H1 (cell line): ENCODE measurements around the gene TSPAN9. TPM values are rescaled to one million over a fixed set of nuclear protein-coding genes. Genes with fewer than 3 reads are reported as not detected.

Experiments
- CTCF ChIA-PET: fragments of 300-600 bp; sonication (Branson Sonifier 250); formaldehyde crosslinking; loops from one replicate; lab custom pipeline; 2021; ENCODE audit not compliant: partially characterized antibody; lab: Charles Lee
- POLR2A ChIA-PET: fragments of 300-600 bp; sonication (Branson Sonifier 250); formaldehyde crosslinking; loops from one replicate; lab custom pipeline; 2021; ENCODE audit warnings: inconsistent platforms; ENCODE audit not compliant: partially characterized antibody; lab: Charles Lee
- DNase-seq, 2 experiments: peaks; one replicate each; pipeline versions ENCODE4 v3.0.0 to v3.0.0-alpha.2; 2010 to 2022; ENCODE audit warnings: low spot score in 2 of 2, low read depth in 1 of 2, mixed read lengths in 1 of 2
- FAIRE-seq: peaks from 2 replicates; lab custom pipeline; 2011; peaks lifted over from hg19 to GRCh38; lab: Jason Lieb, UNC
- H2AFZ ChIP-seq: 2 replicates; pipeline ENCODE4 v1.8.1; 2012; ENCODE audit warnings: low read length, inconsistent platforms
- H2AK5ac ChIP-seq: 2 replicates; pipeline ENCODE4 v1.6.1; 2013; ENCODE audit warnings: low read depth, low read length
- H2BK120ac ChIP-seq: replicated peaks from 2 replicates; pipeline ENCODE3; 2013; ENCODE audit warnings: low read depth, low read length, inconsistent platforms
- H2BK12ac ChIP-seq: 2 replicates; pipeline ENCODE4 v1.6.1; 2013; ENCODE audit warnings: low read depth, low read length
- H2BK15ac ChIP-seq: 2 replicates; pipeline ENCODE4 v1.6.1; 2013; ENCODE audit warnings: low read length
- H2BK20ac ChIP-seq: 2 replicates; pipeline ENCODE4 v1.6.1; 2013; ENCODE audit warnings: low read length
- H2BK5ac ChIP-seq: 2 replicates; pipeline ENCODE4 v1.6.1; 2013; ENCODE audit warnings: low read depth, low read length
- H3K14ac ChIP-seq: 2 replicates; pipeline ENCODE4 v1.6.1; 2013; ENCODE audit warnings: inconsistent platforms; ENCODE audit not compliant: insufficient read length
- H3K18ac ChIP-seq: 2 replicates; pipeline ENCODE4 v1.6.1; 2013; ENCODE audit warnings: low read length; ENCODE audit errors: extremely low read depth
- H3K23ac ChIP-seq: 2 replicates; pipeline ENCODE4 v1.6.1; 2013; ENCODE audit warnings: inconsistent platforms; ENCODE audit not compliant: insufficient read length
- H3K23me2 ChIP-seq: 2 replicates; pipeline ENCODE4 v1.6.1; 2013; ENCODE audit warnings: low read depth, low read length
- H3K27ac ChIP-seq: 2 replicates; pipeline ENCODE4 v1.6.1; 2011; ENCODE audit warnings: low read depth, low read length, inconsistent platforms
- H3K27me3 ChIP-seq, 4 experiments: replicated peaks in 1 of 4; 1 replicate in 1 of 4; 2 replicates in 3 of 4; pipeline versions ENCODE4 v1.6.1 to v1.8.1; 2011 to 2013; ENCODE audit warnings: low read length in 3 of 4, mild to moderate bottlenecking in 3 of 4, inconsistent platforms in 2 of 4, mixed read lengths in 2 of 4, moderate library complexity in 1 of 4; ENCODE audit not compliant: control insufficient read depth in 3 of 4, insufficient read depth in 3 of 4; ENCODE audit errors: extremely low read depth in 1 of 4
- H3K36me3 ChIP-seq, 4 experiments: 2 replicates each; pipeline versions ENCODE4 v1.6.1 to v1.8.1; 2011 to 2013; ENCODE audit warnings: mild to moderate bottlenecking in 4 of 4, low read length in 3 of 4, moderate library complexity in 2 of 4, control low read depth in 1 of 4, inconsistent platforms in 1 of 4; ENCODE audit not compliant: insufficient read depth in 4 of 4, control insufficient read depth in 2 of 4
- H3K4ac ChIP-seq: replicated peaks from 2 replicates; pipeline ENCODE3; 2013; ENCODE audit warnings: low read length, low read depth, mixed read lengths, inconsistent platforms; ENCODE audit not compliant: insufficient read length
- H3K4me1 ChIP-seq, 4 experiments: replicated peaks in 1 of 4; 1 replicate in 1 of 4; 2 replicates in 3 of 4; pipeline versions ENCODE4 v1.6.1 to v1.8.1; 2011 to 2013; ENCODE audit warnings: low read length in 3 of 4, inconsistent platforms in 2 of 4, mixed read lengths in 1 of 4; ENCODE audit not compliant: insufficient read depth in 4 of 4, control insufficient read depth in 3 of 4
- H3K4me2 ChIP-seq, 2 experiments: 2 replicates each; pipeline versions ENCODE4 v1.6.1 to v1.8.1; 2011 to 2013; ENCODE audit warnings: low read depth in 2 of 2, low read length in 2 of 2, control low read depth in 1 of 2, inconsistent platforms in 1 of 2, mild to moderate bottlenecking in 1 of 2; ENCODE audit not compliant: insufficient read depth in 1 of 2
- H3K4me3 ChIP-seq, 4 experiments: fragments of 200-600, 300-600 bp in 1 of 4; sonication (generic), shearing (Covaris generic), sonication (Bioruptor Twin) in 1 of 4; 2 replicates each; pipeline versions ENCODE4 v1.5.1 to v1.8.1; 2011 to 2016; ENCODE audit warnings: low read length in 4 of 4, low read depth in 3 of 4, control low read depth in 2 of 4, inconsistent platforms in 2 of 4, mild to moderate bottlenecking in 2 of 4, mixed read lengths in 1 of 4, moderate library complexity in 1 of 4; ENCODE audit not compliant: insufficient read depth in 2 of 4; ENCODE audit errors: extremely low read depth in 1 of 4
- H3K56ac ChIP-seq: replicated peaks from 2 replicates; pipeline ENCODE3; 2013; ENCODE audit warnings: low read depth, mild to moderate bottlenecking, mixed read lengths, low read length, inconsistent platforms; ENCODE audit not compliant: insufficient read length
- H3K79me1 ChIP-seq: 2 replicates; pipeline ENCODE4 v1.6.1; 2013; ENCODE audit warnings: low read depth, low read length, control low read depth
- H3K79me2 ChIP-seq, 2 experiments: 2 replicates each; pipeline versions ENCODE4 v1.6.1 to v1.8.1; 2012 to 2013; ENCODE audit warnings: low read length in 2 of 2, mild to moderate bottlenecking in 2 of 2, inconsistent platforms in 1 of 2; ENCODE audit not compliant: insufficient read depth in 2 of 2, control insufficient read depth in 1 of 2
- H3K9ac ChIP-seq, 4 experiments: replicated peaks in 1 of 4; 1 replicate in 1 of 4; 2 replicates in 3 of 4; pipeline versions ENCODE4 v1.6.1 to v1.8.1; 2011 to 2013; ENCODE audit warnings: low read depth in 3 of 4, low read length in 3 of 4, control low read depth in 2 of 4, mild to moderate bottlenecking in 2 of 4, moderate library complexity in 2 of 4, inconsistent platforms in 1 of 4; ENCODE audit errors: extremely low read depth in 1 of 4
- H3K9me3 ChIP-seq, 2 experiments: 2 replicates each; pipeline versions ENCODE4 v1.6.1 to v1.8.1; 2012 to 2013; ENCODE audit warnings: mild to moderate bottlenecking in 2 of 2, moderate library complexity in 2 of 2, control low read depth in 1 of 2, inconsistent platforms in 1 of 2, low read depth in 1 of 2, low read length in 1 of 2, mixed read lengths in 1 of 2; ENCODE audit not compliant: insufficient read depth in 2 of 2
- H4K20me1 ChIP-seq, 2 experiments: replicated peaks in 1 of 2; 2 replicates each; pipeline versions ENCODE3 to v1.8.1; 2011 to 2013; ENCODE audit warnings: inconsistent platforms in 2 of 2, low read length in 2 of 2, mild to moderate bottlenecking in 1 of 2; ENCODE audit not compliant: insufficient read depth in 2 of 2, control insufficient read depth in 1 of 2
- H4K5ac ChIP-seq: 2 replicates; pipeline ENCODE4 v1.6.1; 2013; ENCODE audit warnings: low read length, low read depth, mixed read lengths, inconsistent platforms; ENCODE audit not compliant: insufficient read length
- H4K8ac ChIP-seq: 2 replicates; pipeline ENCODE4 v1.8.0; 2013; ENCODE audit warnings: mild to moderate bottlenecking, moderate library complexity, low read length, inconsistent platforms; ENCODE audit not compliant: insufficient read depth; ENCODE audit errors: extremely low read depth
- H4K91ac ChIP-seq: replicated peaks from 2 replicates; pipeline ENCODE3; 2013; ENCODE audit warnings: low read length, mixed read lengths, inconsistent platforms; ENCODE audit not compliant: insufficient read length
- ATF2 ChIP-seq: IDR thresholded peaks from 2 replicates; pipeline ENCODE4 v1.6.1; 2012; ENCODE audit warnings: low read length, inconsistent platforms
- ATF3 ChIP-seq: IDR thresholded peaks from 2 replicates; pipeline ENCODE4 v1.6.1; 2011; ENCODE audit warnings: low read depth, mild to moderate bottlenecking, low read length; ENCODE audit not compliant: insufficient read depth
- BCL11A ChIP-seq, 2 experiments: IDR thresholded peaks; one replicate each; pipeline ENCODE4 v1.6.1; 2011; ENCODE audit warnings: low read depth in 2 of 2, low read length in 2 of 2, mild to moderate bottlenecking in 2 of 2
- BRCA1 ChIP-seq: IDR thresholded peaks from 2 replicates; pipeline ENCODE4 v1.6.1; 2012; ENCODE audit warnings: low read depth, low read length, improper control_type of control experiment
- CHD2 ChIP-seq: IDR thresholded peaks from 2 replicates; pipeline ENCODE4 v1.6.1; 2012; ENCODE audit warnings: low read length, improper control_type of control experiment
- KDM4A ChIP-seq: IDR thresholded peaks from one replicate; pipeline ENCODE4 v1.7.1; 2012; ENCODE audit warnings: low read depth, mild to moderate bottlenecking, moderate library complexity, low read length, inconsistent platforms; ENCODE audit not compliant: severe bottlenecking
- MAFK ChIP-seq: IDR thresholded peaks from 2 replicates; pipeline ENCODE4 v1.6.1; 2012; ENCODE audit warnings: low read depth, mild to moderate bottlenecking, improper control_type of control experiment, low read length
- NRF1 ChIP-seq: IDR thresholded peaks from 2 replicates; pipeline ENCODE4 v1.6.1; 2011; ENCODE audit warnings: mild to moderate bottlenecking, low read depth, low read length, improper control_type of control experiment
- PHF8 ChIP-seq: fragments of 200-600 bp; sonication (generic); conservative IDR thresholded peaks from 2 replicates; pipeline ENCODE4 v1.7.1; 2012; ENCODE audit warnings: low read depth, mild to moderate bottlenecking, inconsistent platforms, low read length, moderate library complexity
- POLR2AphosphoS5 ChIP-seq: IDR thresholded peaks from 2 replicates; pipeline ENCODE4 v1.6.1; 2011; ENCODE audit warnings: low read depth, low read length
- RNF2 ChIP-seq: fragments of 200-900, 300-1000 bp; sonication (generic); IDR thresholded peaks from 2 replicates; pipeline ENCODE4 v1.7.1; 2016; ENCODE audit warnings: borderline replicate concordance, low read depth, mild to moderate bottlenecking, antibody characterized with exemption, low read length; ENCODE audit not compliant: poor library complexity, severe bottlenecking; ENCODE audit errors: missing control alignments
- SP4 ChIP-seq: IDR thresholded peaks from 2 replicates; pipeline ENCODE4 v1.6.1; 2012; ENCODE audit warnings: low read length, inconsistent platforms
- WGBS, 2 experiments: shearing (Covaris generic) in 1 of 2; methylation state at CpG; one replicate each; pipeline versions ENCODE4 v1.1.6 to v1.1.7; 2013 to 2015; ENCODE audit warnings: low lambda C conversion rate in 2 of 2, mixed read lengths in 2 of 2, inconsistent platforms in 1 of 2, low coverage in 1 of 2, missing lambda C conversion rate in 1 of 2; ENCODE audit not compliant: insufficient replicate concordance in 2 of 2, insufficient coverage in 1 of 2, insufficient read length in 1 of 2; ENCODE audit errors: extremely low coverage in 1 of 2, missing lambda C conversion rate in 1 of 2; 5-methylcytosine and 5-hydroxymethylcytosine counted together
- polyA plus RNA-seq, 7 experiments: library from polyadenylated mRNA; depleted of rRNA in 3 of 7; stranded (reverse) in 5 of 7; unstranded in 2 of 7; fragments of >200 nt in 5 of 7; fragments of 200-250 nt in 2 of 7; gene quantifications; 1 replicate in 5 of 7; 2 replicates in 1 of 7; 4 replicates in 1 of 7; pipeline versions ENCODE4 v1.2.1 to v1.2.3, GENCODE V29; 2011 to 2013; ENCODE audit warnings: missing spikeins in 2 of 7, mixed read lengths in 2 of 7
- total RNA-seq: library from RNA; stranded (reverse); fragmentation: NEBNext Ultra II Directional; extraction: Animal tissue kit (Norgen Biotek cat#: 25700); gene quantifications from 2 replicates; pipeline ENCODE4 v1.2.1, GENCODE V29; 2021

The TSPAN9 gene
- total and polyA plus RNA-seq, 2 of the 8 experiments (the other 6 are each of a cell fraction or from before 2014, with no cell fraction given), result 11.5 to 29.1 TPM

DNA sequence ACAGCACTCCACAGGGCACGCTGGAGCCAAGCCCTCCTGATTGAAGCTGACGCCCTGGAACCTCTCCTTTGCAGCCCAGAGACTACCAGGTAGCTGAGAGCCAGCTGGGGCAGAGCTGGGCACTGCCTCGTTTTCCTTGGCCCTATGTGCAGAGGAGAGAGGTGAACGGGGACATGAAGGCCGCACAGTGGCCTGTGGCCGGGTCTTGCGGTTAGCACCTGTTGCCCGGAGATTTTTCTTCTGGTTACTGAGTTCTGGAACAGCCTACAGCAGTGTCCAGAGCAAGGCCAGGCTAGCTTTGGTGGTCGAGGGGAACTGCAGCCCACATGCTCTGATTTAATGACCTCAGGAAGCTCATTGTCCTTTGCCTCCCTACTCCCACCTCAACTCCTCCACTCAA is 212.5 kb downstream of the TSPAN9 start:
- 83% methylated on average over 9 of the region's 9 CpGs; no CpG with 5 or more reads in 1 of the 2 experiments for WGBS, 2 experiments
- Histone ChIP-seq H3K27ac (no peak overlapping the region), H3K18ac (no peak overlapping the region), H3K23me2 (no peaks in the 10 kb centered on the region), H3K79me2 (no peaks in the 10 kb centered on the region), H4K8ac (no peak overlapping the region), H2BK5ac (no peak overlapping the region), H4K20me1 (no peaks in the 10 kb centered on the region), H3K56ac (no peak overlapping the region), H4K5ac (no peak overlapping the region), H2BK15ac (no peak overlapping the region), H2AK5ac (no peak overlapping the region), H3K9me3 (no peaks in the 10 kb centered on the region), H2AFZ (no peak overlapping the region), H4K91ac (no peak overlapping the region), H3K23ac (no peak overlapping the region), H3K9ac (no peak overlapping the region), H3K79me1 (no peaks in the 10 kb centered on the region), H3K36me3 (no peaks in the 10 kb centered on the region), H3K4me3 (no peak overlapping the region), H3K14ac (no peak overlapping the region), H2BK20ac (no peak overlapping the region), H3K27me3 (no peaks in the 10 kb centered on the region), H2BK12ac (no peak overlapping the region), H2BK120ac (no peak overlapping the region), H3K4me2 (no peak overlapping the region), H3K4me1 (peaks cover 0 to 3% (median 0%) of the 10 kb centered on the region in 4 experiments; a peak in 3 of 7 replicates), H3K4ac (no peak overlapping the region)
- FAIRE-seq (no peak), DNase-seq (no peak)
- ChIA-PET POLR2A (interaction anchor here (0.7 to 0.9 kb wide), 2 partner anchors 10 to 77 kb away, joined by 3 read pairs; no protein-coding TSS in a partner anchor), CTCF (interaction anchor here (0.5 to 6.5 kb wide), 15 partner anchors 9 to 514 kb away, joined by 3 to 66 read pairs (median 4); no protein-coding TSS in a partner anchor)
- TF ChIP-seq POLR2AphosphoS5, result no peak
- no peak for TF ChIP-seq KDM4A
- TF ChIP-seq RNF2, result no peak
- no peak for TF ChIP-seq ATF3
- TF ChIP-seq SP4, result no peak
- TF ChIP-seq CHD2, result no peak
- no peak for TF ChIP-seq BRCA1
- no peak for TF ChIP-seq ATF2
- no peak for TF ChIP-seq MAFK
- no peak for TF ChIP-seq BCL11A (IDR thresholded peaks at IDR 0.05; ENCODE audit: low read depth in 2 of 2, low read length in 2 of 2)
- no peak for TF ChIP-seq PHF8
- no peak for TF ChIP-seq NRF1
